HepG2 (cell line): ENCODE results near the gene PRSS38.

Experiments
- CTCF ChIP-seq: sonication (generic); formaldehyde crosslinking; IDR thresholded peaks from 2 replicates; pipeline ENCODE4 v1.5.0; 2020; ENCODE audit warnings: mild to moderate bottlenecking, missing genetic modification reagents, moderate library complexity
- ELK4 ChIP-seq: sonication (generic); formaldehyde crosslinking; IDR thresholded peaks from 2 replicates; pipeline ENCODE4 v1.9.0; 2021; ENCODE audit warnings: missing genetic modification reagents, borderline replicate concordance
- GTF2F1 ChIP-seq: fragments of 150-350 bp; IDR thresholded peaks from 2 replicates; pipeline ENCODE4 v1.6.1; 2014; ENCODE audit warnings: low read length
- KDM4B ChIP-seq: sonication (generic); formaldehyde crosslinking; IDR thresholded peaks from 2 replicates; pipeline ENCODE4 v1.4.0; 2020; ENCODE audit warnings: missing genetic modification reagents
- MAX ChIP-seq: IDR thresholded peaks from 2 replicates; pipeline ENCODE4 v1.6.1; 2012; ENCODE audit warnings: inconsistent platforms
- MEIS1 ChIP-seq: sonication (generic); formaldehyde crosslinking; IDR thresholded peaks from 2 replicates; pipeline ENCODE4 v1.9.0; 2021; ENCODE audit warnings: mild to moderate bottlenecking, missing genetic modification reagents, moderate library complexity, borderline replicate concordance
- PBX2 ChIP-seq: IDR thresholded peaks from 2 replicates; pipeline ENCODE4 v1.6.1; 2016; ENCODE audit warnings: control low read depth
- PCBP1 ChIP-seq: fragments of 200-400 bp; formaldehyde crosslinking; IDR thresholded peaks from 2 replicates; pipeline ENCODE4 v1.6.1; 2017; ENCODE audit warnings: mild to moderate bottlenecking, low read depth, low read length, borderline replicate concordance
- RBAK ChIP-seq: sonication (generic); formaldehyde crosslinking; IDR thresholded peaks from 2 replicates; pipeline ENCODE4 v1.5.1; 2020; ENCODE audit warnings: mild to moderate bottlenecking, missing genetic modification reagents
- ZNF274 ChIP-seq: sonication (generic); formaldehyde crosslinking; IDR thresholded peaks from 2 replicates; pipeline ENCODE4 v1.5.1; 2020; ENCODE audit warnings: mild to moderate bottlenecking, missing genetic modification reagents
- ZNF317 ChIP-seq: sonication (generic); formaldehyde crosslinking; IDR thresholded peaks from 2 replicates; pipeline ENCODE4 v1.5.0; 2020; ENCODE audit warnings: mild to moderate bottlenecking, missing genetic modification reagents
- ZNF367 ChIP-seq: sonication (generic); formaldehyde crosslinking; IDR thresholded peaks from 2 replicates; pipeline ENCODE4 v1.4.0; 2020; ENCODE audit warnings: missing genetic modification reagents, borderline replicate concordance
- ZNF44 ChIP-seq: sonication (generic); formaldehyde crosslinking; IDR thresholded peaks from 2 replicates; pipeline ENCODE4 v1.5.1; 2020; ENCODE audit warnings: mild to moderate bottlenecking, missing genetic modification reagents
- ZSCAN29 ChIP-seq: sonication (generic); formaldehyde crosslinking; conservative IDR thresholded peaks from 2 replicates; pipeline ENCODE4 v1.4.0; 2020; ENCODE audit warnings: mild to moderate bottlenecking, missing genetic modification reagents

GRCh38 chr1:227771771-227772170 lies 43.7 kb upstream of the PRSS38 start:
- TF ChIP-seq PBX2: no peak
- no peak for TF ChIP-seq ZNF274
- no peak for TF ChIP-seq KDM4B
- no peak for TF ChIP-seq PCBP1
- no peak for TF ChIP-seq ZNF44
- TF ChIP-seq CTCF (CRISPR knock-in tag): no peak
- no peak for TF ChIP-seq MAX
- TF ChIP-seq ELK4: no peak
- no peak for TF ChIP-seq ZSCAN29
- TF ChIP-seq ZNF367 (CRISPR knock-in tag): no peak
- no peak for TF ChIP-seq MEIS1 (CRISPR knock-in tag)
- TF ChIP-seq ZNF317 (CRISPR knock-in tag): no peak
- no peak for TF ChIP-seq GTF2F1
- no peak for TF ChIP-seq RBAK (CRISPR knock-in tag)
